HEK293 (cell line): ENCODE results near the gene ITGB3.

Source experiments
- CTCF ChIP-seq: fragments of 450-650 bp; formaldehyde crosslinking; IDR thresholded peaks from 2 replicates; pipeline ENCODE4 v1.5.1; 2016; ENCODE audit warnings: missing biosample characterization, missing genetic modification characterization
- GLI4 ChIP-seq: fragments of 450-650 bp; formaldehyde crosslinking; IDR thresholded peaks from 2 replicates; pipeline ENCODE4 v1.5.1; 2016; ENCODE audit warnings: missing biosample characterization, missing genetic modification characterization
- YY1 ChIP-seq: fragments of 450-650 bp; formaldehyde crosslinking; IDR thresholded peaks from 2 replicates; pipeline ENCODE4 v1.5.1; 2018; ENCODE audit warnings: missing biosample characterization, missing genetic modification characterization
- ZFP37 ChIP-seq: fragments of 450-650 bp; formaldehyde crosslinking; IDR thresholded peaks from 2 replicates; pipeline ENCODE4 v1.5.1; 2016; ENCODE audit warnings: missing biosample characterization, missing genetic modification characterization
- ZNF202 ChIP-seq: fragments of 450-650 bp; formaldehyde crosslinking; IDR thresholded peaks from 2 replicates; pipeline ENCODE4 v1.5.1; 2016; ENCODE audit warnings: missing biosample characterization, missing genetic modification characterization, borderline replicate concordance
- ZNF324 ChIP-seq: fragments of 450-650 bp; formaldehyde crosslinking; IDR thresholded peaks from 2 replicates; pipeline ENCODE4 v1.5.1; 2016; ENCODE audit warnings: missing biosample characterization, missing genetic modification characterization

GRCh38 chr17:47210105-47210504 lies 43.5 kb upstream of the ITGB3 start:
- TF ChIP-seq ZNF324 (tag by site-specific recombination) (no peak), ZNF202 (tag by site-specific recombination) (no peak), ZFP37 (no peak), CTCF (tag by site-specific recombination) (no peak), GLI4 (tag by site-specific recombination) (no peak), YY1 (tag by site-specific recombination) (no peak)
